ENCODE results near the gene IGLON5. TPM values are rescaled to one million over a fixed set of nuclear protein-coding genes. Genes with fewer than 3 reads are reported as not detected.
A peak's percentile ranks its signal among the peaks of the same experiment; 100 is the strongest.

Gene IGLON5
- total RNA-seq, 1 experiment from 2014 or later, result not detected

DNA sequence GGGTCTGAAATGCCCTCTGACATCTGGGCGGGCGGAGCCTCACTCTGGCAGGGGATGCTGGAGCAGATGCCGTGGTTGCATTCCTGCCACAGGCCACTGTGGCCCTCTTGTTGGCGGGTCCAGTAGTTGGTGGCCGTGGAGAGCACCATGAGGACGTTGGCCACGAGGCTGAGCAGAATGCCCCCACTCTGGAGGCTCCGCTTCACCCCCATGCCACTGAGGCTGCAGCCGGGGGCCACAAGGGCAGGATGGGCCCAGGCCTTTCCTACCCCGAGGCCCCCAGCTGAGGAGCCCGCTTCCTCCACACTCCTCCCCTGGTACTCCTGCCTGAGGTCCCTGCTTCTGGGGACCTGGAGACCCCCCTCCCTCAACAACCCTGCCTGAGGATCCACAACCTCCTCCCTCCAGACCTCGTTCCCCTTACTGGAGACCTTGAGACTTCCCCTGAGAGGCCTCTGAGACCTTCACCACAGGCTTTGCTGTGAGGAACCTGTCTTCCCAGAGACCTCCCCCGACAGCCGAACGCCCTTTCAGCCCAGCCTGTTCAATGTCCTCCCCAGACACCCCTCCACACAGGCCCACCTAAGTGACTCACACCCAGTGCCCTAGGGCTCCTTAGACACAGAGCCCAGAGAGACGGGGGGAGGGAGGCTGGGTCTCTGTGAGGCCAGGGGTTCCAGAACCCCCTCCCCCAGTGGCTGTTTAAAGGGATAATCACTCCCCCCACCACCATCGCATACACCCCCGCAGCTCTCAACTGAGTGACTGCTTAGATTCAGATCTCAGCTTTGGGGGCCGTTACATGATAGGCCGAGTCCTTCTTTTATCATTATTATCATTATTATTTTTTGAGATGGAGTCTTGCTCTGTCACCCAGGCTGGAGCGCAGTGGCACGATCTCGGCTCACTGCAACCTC, 57.2 kb downstream of the IGLON5 start, which contains the start of gene CLDND2:
TSS of gene CLDND2 (minus strand) at position 638 of the 917 bp plus-strand sequence. CDS start at position 212, 426 bp downstream.
- DNase-seq (ENCODE audit: low read depth in 1 of 2, low spot score in 2 of 2), result no peak
- Histone ChIP-seq H3K4me3 (peak within 1 kb of the TSS; percentile 67), H3K4me1 (replicated peaks) (peaks cover 40% of the 10 kb centered on the region), H3K27me3 (replicated peaks) (no peaks in the 10 kb centered on the region), H3K9me3 (replicated peaks) (no peaks in the 10 kb centered on the region), H3K36me3 (peaks cover 3% of the 10 kb centered on the region), H3K27ac (peak within 1 kb of the TSS; percentile 60)

DNA sequence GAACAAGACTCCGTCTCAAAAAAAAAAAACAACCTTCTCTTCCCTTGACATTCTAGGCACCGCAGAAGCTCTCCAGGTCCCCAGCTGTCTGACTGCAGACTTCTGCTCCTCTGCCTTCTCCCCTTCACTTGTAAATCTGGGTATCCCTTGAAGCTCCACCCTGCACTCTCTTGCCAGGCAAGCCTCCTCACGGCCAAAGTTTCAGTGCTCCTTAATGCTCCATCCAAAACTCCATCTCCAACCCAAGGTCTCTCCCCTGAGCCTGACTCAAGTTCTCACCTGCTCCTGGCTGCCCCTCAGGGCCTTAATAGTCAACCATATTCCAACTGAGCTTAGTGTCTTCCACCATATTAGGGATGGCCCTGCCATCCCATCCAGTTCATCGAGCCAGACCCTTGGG, 58.8 kb downstream of the IGLON5 start:
- Histone ChIP-seq H3K4me1 (replicated peaks) (peaks cover 24% of the 10 kb centered on the region), H3K36me3 (peaks cover 3% of the 10 kb centered on the region), H3K27me3 (replicated peaks) (no peaks in the 10 kb centered on the region), H3K27ac (no peak overlapping the region), H3K9me3 (replicated peaks) (no peaks in the 10 kb centered on the region), H3K4me3 (no peak overlapping the region)
- no peak for DNase-seq (ENCODE audit: low read depth in 1 of 2, low spot score in 2 of 2)

DNA sequence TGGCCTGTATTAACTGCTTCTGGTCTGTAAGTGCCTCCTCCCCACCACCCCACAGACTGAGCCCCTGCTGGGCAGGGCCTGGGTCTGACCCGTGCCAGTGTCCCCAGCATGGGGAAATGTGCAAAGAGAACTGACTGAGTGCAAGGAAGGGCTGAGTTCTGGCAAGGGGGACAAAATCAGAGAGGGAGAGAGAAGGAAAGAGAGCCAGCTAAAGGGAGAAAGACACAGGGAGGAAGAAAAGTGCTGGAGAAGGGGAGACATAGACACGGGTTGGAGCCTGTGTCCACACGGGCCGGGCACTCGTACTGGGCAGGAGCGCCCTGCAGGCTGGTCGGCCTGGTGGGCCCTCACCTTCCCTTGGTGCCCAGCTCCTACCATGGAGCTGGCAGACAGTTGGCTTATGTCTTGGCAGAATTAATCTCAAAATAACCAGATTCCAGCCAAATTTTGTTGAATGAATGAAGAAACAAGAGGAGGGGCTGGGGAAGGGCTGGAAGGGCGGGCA, 59.8 kb downstream of the IGLON5 start:
- no peak for DNase-seq (ENCODE audit: low read depth in 1 of 2, low spot score in 2 of 2)
- Histone ChIP-seq H3K4me3 (no peak overlapping the region), H3K4me1 (replicated peaks) (peaks cover 16% of the 10 kb centered on the region)

DNA sequence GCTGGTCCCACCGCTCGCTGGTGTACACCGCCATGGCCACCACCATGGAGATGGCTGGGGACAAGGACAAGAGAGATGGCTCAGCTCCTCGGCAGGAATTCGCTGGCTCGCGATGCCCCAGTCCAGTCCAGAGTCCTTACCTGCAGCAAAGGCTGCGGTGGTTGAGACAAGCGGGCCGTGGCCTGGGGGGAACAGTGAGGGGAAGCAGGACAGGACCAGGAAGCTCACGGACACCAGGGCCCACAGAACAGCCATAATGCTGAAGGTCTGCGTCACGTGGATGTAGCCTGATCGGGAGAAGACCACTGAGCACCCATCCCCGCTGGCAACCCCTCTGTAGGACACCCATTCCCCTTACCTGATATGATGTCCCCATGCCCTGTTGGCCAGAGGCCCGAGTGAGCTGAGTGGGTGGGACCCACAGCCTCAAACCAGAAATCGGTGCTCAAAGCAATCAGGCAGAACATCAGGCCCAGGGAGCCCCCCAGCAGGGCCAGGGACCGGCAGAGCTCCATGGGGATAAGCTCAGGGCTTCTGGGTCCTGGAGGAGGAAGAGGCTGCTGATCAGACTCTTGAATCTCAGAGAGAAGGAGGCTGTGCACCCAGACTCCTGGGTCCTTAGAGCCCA, 60.7 kb downstream of the IGLON5 start:
- Histone ChIP-seq H3K27ac (no peak overlapping the region), H3K4me3 (no peak overlapping the region), H3K4me1 (replicated peaks) (peaks cover 10% of the 10 kb centered on the region), H3K9me3 (replicated peaks) (no peaks in the 10 kb centered on the region), H3K36me3 (peaks cover 3% of the 10 kb centered on the region), H3K27me3 (replicated peaks) (no peaks in the 10 kb centered on the region)
- DNase-seq (ENCODE audit: low read depth in 1 of 2, low spot score in 2 of 2), result no peak

More for the DNA sequence above, 59.8 kb downstream of the IGLON5 start:
- H3K9me3 ChIP-seq (replicated peaks), result no peaks in the 10 kb centered on the region
- peaks cover 3% of the 10 kb centered on the region for H3K36me3 ChIP-seq
- H3K27me3 ChIP-seq (replicated peaks), result no peaks in the 10 kb centered on the region
- H3K27ac ChIP-seq, result no peak overlapping the region

DNA sequence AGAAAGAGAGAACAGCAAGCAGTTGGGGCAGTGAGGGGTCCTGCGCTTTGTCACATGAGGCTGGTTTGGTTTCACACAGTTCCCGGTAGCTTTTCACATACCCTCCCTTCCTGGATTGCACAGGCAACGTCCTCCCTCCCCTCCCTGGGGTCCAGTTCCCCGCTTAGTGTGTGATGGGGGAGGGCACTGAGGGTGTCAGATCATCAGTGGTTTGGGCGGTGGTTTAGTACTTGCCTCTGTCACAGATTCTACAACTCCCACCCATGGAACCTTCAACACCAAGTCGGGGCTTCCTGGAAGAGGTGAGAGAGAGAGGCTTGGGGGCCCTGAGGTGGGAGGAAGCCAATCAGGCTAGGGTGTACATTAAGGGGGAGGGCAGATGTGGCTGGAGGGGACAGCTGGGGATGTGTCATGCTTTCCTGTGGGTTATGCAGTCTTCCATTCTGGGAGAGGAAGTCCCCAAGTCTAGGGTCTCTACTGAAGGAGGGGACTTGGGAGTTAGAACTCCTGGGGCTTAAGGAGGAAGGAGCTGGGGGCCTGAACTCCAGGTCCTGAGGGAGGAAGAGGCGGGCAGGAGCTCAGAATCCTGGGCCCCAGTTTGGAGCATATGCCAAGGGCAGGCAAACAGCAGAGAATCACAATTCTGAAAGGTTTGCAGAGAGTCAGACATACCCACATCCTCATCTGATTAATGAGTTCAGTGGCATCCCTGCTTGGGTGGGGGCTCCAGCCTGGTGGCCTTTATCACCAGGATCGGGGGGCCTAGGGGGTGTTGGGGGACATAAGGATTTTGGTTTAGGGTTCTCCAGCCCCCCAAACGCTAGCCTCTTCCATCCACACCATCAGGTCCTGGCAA, 61.4 kb downstream of the IGLON5 start, which contains the start of gene NKG7:
TSS of gene NKG7 (minus strand) at position 6 of the 856 bp plus-strand sequence. CDS start 119 bp downstream, outside the sequence.
- Histone ChIP-seq H3K27me3 (replicated peaks) (no peaks in the 10 kb centered on the region), H3K9me3 (replicated peaks) (no peaks in the 10 kb centered on the region), H3K36me3 (peaks cover 1% of the 10 kb centered on the region), H3K4me1 (replicated peaks) (peaks cover 8% of the 10 kb centered on the region), H3K4me3 (no peak within 1 kb of the TSS), H3K27ac (no peak within 1 kb of the TSS)
- DNase-seq (ENCODE audit: low read depth in 1 of 2, low spot score in 2 of 2), result no peak

DNA sequence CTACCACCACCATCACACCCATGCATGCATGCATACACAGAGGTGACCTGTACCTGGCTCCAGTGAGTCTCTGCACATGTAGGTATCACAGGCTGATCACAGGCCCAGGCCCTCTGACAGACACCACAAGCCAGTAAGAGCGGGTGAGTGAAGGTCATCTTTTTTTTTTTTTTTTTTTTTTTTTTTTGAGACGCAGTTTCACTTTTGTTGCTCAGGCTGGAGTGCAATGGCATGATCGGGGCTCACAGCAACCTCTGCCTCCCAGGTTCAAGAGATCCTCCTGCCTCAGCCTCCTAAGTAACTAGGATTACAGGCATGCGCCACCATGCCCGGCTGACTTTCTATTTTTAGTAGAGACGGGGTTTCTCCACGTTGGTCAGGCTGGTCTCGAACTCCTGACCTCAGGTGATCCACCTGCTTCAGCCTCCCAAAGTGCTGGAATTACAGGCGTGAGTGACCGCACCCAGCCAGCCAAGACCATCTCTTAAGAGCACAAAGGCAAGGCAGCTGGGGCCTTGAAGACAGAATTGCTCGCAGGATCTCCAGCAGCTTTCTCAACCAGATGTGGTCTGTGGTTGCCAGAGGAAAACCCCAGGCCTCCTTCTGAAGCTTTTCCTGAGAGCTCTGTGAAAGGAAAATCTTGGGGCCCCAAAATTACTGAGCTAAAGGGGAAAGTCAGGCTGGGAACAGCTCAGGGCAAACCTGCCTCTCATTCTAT, 64.2 kb downstream of the IGLON5 start:
- H3K36me3 ChIP-seq, result no peaks in the 10 kb centered on the region
- H3K9me3 ChIP-seq (replicated peaks), result no peaks in the 10 kb centered on the region
- H3K4me3 ChIP-seq, result no peak overlapping the region
- H3K27me3 ChIP-seq (replicated peaks), result no peaks in the 10 kb centered on the region
- H3K4me1 ChIP-seq (replicated peaks), result no peaks in the 10 kb centered on the region
- DNase-seq (ENCODE audit: low read depth in 1 of 2, low spot score in 2 of 2), result no peak
- H3K27ac ChIP-seq, result no peak overlapping the region

DNA sequence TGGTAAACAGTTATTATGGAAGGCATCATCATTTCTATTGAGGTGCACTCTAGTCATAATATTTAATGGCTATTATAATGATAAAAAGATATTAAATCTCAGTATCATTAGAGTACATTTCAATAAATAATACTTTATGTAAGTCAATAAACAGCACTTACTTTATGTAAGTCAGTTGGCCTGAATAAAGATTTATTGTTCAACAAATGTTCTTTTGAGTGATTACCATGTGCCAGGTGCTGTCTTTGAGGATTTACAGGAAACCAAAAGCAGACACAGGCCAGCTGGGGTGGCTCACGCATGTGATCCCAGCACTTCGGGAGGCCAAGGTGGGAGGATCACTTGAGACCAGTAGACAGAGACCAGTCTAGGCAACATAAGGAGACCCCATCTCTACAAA, 66.0 kb downstream of the IGLON5 start:
- Histone ChIP-seq H3K36me3 (no peaks in the 10 kb centered on the region), H3K27ac (no peak overlapping the region), H3K27me3 (replicated peaks) (no peaks in the 10 kb centered on the region), H3K4me3 (no peak overlapping the region), H3K9me3 (replicated peaks) (no peaks in the 10 kb centered on the region; the same call in 1 of the 2 replicates), H3K4me1 (replicated peaks) (no peaks in the 10 kb centered on the region)
- no peak for DNase-seq (ENCODE audit: low read depth in 1 of 2, low spot score in 2 of 2)

DNA sequence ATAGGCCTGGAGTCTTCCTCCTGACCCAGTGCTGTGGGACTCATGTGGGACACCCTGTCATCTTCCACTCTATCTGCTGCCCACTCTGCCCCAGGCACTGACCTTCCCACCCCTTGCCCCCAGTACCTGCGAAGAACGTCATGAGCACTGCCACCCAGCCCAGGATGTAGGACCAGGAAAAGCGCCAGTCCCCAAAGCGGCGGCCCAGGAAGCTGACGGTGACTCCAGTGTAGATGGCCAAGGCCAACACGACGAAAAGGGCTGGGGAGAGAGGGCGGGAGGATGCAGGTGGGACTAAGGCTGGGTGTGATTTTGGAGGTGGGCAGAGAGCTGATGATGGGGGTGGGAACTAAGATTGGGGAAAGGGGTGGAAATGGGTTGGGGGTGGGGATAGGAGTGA, 68.9 kb downstream of the IGLON5 start:
- Histone ChIP-seq H3K4me3 (no peak overlapping the region), H3K27ac (no peak overlapping the region), H3K27me3 (replicated peaks) (no peaks in the 10 kb centered on the region), H3K4me1 (replicated peaks) (no peaks in the 10 kb centered on the region), H3K36me3 (no peaks in the 10 kb centered on the region), H3K9me3 (replicated peaks) (no peaks in the 10 kb centered on the region; the same call in 1 of the 2 replicates)
- no peak for DNase-seq (ENCODE audit: low read depth in 1 of 2, low spot score in 2 of 2)

Other genes with a start within 250 kb of the IGLON5 start
- not detected in 2 replicates for gene KLK13, start 246.6 kb upstream of the IGLON5 start, total RNA-seq (2014; rRNA removed; shearing (Covaris generic))
- gene KLK14, start 228.8 kb upstream of the IGLON5 start, total RNA-seq (2014; rRNA removed; shearing (Covaris generic)), result not detected in 2 replicates
- 9.1 and 13.3 TPM in 2 replicates for gene CTU1, start 203.2 kb upstream of the IGLON5 start, total RNA-seq (2014; rRNA removed; shearing (Covaris generic))
- gene SIGLEC9, start 186.7 kb upstream of the IGLON5 start, total RNA-seq (2014; rRNA removed; shearing (Covaris generic)), result not detected in 2 replicates
- gene SIGLEC7, start 169.3 kb upstream of the IGLON5 start, total RNA-seq (2014; rRNA removed; shearing (Covaris generic)), result not detected in 2 replicates
- gene CD33, start 86.6 kb upstream of the IGLON5 start, total RNA-seq (2014; rRNA removed; shearing (Covaris generic)), result not detected in 2 replicates
- gene SIGLECL1, start 60.6 kb upstream of the IGLON5 start, total RNA-seq (2014; rRNA removed; shearing (Covaris generic)), result not detected in 2 replicates
- 0.08 and 0.25 TPM in 2 replicates for gene VSIG10L, start 30.5 kb downstream of the IGLON5 start, total RNA-seq (2014; rRNA removed; shearing (Covaris generic))
- gene ETFB, start 54.7 kb downstream of the IGLON5 start, total RNA-seq (2014; rRNA removed; shearing (Covaris generic)), result 91.4 and 205 TPM in 2 replicates
- not detected in 2 replicates for gene CLDND2, start 57.4 kb downstream of the IGLON5 start, total RNA-seq (2014; rRNA removed; shearing (Covaris generic))
- not detected in 2 replicates for gene NKG7, start 61.0 kb downstream of the IGLON5 start, total RNA-seq (2014; rRNA removed; shearing (Covaris generic))
- gene LIM2, start 76.3 kb downstream of the IGLON5 start, total RNA-seq (2014; rRNA removed; shearing (Covaris generic)), result not detected in 2 replicates
- gene C19orf84, start 78.9 kb downstream of the IGLON5 start, total RNA-seq (2014; rRNA removed; shearing (Covaris generic)), result not detected in 2 replicates
- gene SIGLEC10, start 106.0 kb downstream of the IGLON5 start, total RNA-seq (2014; rRNA removed; shearing (Covaris generic)), result not detected in 2 replicates
- gene SIGLEC8, start 146.8 kb downstream of the IGLON5 start, total RNA-seq (2014; rRNA removed; shearing (Covaris generic)), result not detected in 2 replicates
- gene CEACAM18, start 166.9 kb downstream of the IGLON5 start, total RNA-seq (2014; rRNA removed; shearing (Covaris generic)), result not detected in 2 replicates
- gene SIGLEC12, start 190.2 kb downstream of the IGLON5 start, total RNA-seq (2014; rRNA removed; shearing (Covaris generic)), result not detected in 2 replicates
- gene SIGLEC6, start 220.0 kb downstream of the IGLON5 start, total RNA-seq (2014; rRNA removed; shearing (Covaris generic)), result not detected in 2 replicates

Data from SJSA1 (cell line).